Activated CD8-positive, alpha-beta memory T cell treated with anti-CD3 and anti-CD28 coated beads for 48 hours (primary cell): ENCODE measurements around the gene RIN3.

Experiments used
- DNase-seq, 3 experiments: peaks; one replicate each; pipeline ENCODE4 v3.0.0-alpha.2; 2020; ENCODE audit warnings: low read depth in 2 of 3, low spot score in 2 of 3

The RIN3 gene

GRCh38 chr14:92486881-92487280 lies 26.7 kb upstream of the RIN3 start:
- no peak for DNase-seq

DNA sequence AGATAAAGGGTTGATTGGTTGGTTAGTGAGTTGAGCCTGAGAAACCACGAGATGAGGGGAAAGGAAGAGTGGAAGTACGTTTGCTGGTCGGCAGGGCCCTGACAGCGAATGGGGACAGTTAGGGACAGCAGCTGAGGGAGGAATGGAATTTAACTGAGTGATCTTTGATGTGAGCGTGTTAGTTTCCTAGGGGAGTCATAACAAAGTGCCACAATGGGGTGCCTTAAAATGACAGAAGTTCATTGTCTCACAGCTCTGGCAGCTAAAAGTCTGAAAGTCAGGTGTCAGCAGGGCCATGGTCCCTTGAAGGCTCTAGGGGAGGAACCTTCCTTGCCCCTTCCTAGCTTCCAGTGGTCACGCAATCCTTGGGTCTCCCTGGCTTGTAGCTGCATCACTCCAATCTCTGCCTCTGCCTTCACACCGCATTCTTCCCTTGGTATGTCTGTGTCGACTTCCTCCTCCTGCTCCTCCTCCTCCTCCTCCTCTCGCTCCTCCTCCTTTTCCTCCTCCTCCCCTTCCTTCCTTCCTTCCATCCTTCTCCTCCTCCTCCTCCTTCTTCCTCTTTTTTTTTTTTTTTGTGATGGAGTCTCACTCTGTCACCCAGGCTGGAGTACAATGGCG lies 26.0 kb upstream of the RIN3 start:
- DNase-seq, result no peak

DNA sequence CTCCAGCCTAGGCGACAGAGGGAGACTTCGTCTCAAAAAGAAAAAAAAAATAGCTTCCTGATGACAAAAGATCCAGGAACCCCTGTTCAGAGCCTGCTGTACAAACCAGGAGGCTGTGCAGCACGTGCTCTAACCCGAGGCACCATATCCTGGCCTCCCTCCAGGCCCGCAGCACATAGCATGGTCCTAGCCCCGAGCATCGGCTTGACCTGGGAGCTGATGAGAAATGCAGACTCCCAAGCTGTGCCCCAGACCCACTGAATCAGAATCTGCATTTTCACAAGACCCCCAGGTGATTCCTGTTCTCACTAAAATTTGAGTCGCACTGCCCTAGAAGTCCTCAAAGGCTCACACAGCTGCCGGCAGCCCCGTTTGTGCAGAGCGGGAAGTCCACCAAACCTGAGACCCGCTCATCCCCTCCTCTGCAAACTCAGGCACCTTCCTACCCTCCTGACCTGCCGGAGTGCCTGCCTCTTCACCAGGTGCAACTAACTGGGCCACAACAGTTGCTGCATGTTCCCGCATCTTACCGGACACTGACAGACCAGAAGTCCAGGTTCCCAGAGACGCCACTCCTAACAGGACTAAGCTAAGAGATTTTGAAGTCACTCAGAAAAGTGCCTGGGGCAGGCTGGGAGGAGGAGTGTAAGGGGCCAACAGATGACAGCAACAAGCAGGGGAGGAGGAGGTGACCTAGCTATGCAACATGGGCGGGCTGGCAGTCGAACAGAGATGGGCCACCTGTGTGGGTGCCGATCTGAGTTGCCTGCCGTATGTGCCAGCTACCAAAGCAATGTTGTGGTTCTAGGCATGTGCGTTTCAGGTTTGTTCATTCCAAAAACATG lies 24.0 kb upstream of the RIN3 start:
- no peak for DNase-seq

- no peak for DNase-seq
Observed at GRCh38 chr14:92490239-92490959, 23.2 kb upstream of the RIN3 start.

- DNase-seq, result no peak
Observed at GRCh38 chr14:92491782-92492181, 21.8 kb upstream of the RIN3 start.

GRCh38 chr14:92492258-92492657 lies 21.3 kb upstream of the RIN3 start:
- DNase-seq, result no peak

DNA sequence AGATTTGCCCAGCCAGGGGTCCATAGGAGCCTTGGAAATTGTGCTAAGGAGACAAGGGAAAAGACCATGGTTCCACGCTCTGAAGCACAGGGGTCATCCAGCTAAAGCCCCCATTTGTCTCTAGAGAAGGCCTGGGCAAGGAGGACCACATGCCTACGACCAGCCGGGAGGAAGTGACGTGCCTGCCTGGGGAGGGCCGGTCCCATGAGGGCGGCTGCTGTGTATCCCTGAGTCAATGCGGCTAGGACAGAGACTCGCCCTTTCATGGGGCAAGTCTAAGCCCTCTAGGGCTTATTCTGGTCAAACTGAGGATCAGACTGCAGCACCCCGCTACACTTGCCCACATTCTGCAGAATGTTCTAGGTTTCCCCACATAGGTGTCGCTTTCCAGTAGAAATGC lies 20.6 kb upstream of the RIN3 start:
- DNase-seq, result no peak

DNA sequence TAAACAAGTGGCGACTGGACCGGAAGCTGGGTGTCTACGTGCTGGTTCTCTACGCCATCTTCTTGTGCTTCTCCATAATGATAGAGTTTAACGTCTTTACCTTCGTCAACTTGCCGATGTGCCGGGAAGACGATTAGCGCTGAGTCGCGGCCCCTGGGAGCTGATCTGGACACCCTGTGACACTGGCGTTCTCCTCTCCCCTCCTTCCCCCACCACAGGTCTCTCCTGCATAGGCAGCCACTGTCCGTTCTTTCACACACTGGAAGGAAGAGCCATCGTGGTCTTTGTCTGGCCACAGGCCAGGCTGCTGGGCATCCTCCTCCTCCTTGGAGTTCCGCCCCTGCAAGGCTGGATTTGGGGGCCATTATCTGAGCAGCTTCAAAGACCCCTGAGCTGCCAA lies 20.1 kb upstream of the RIN3 start:
- no peak for DNase-seq

- no peak for DNase-seq
Observed at GRCh38 chr14:92494512-92494911, 19.1 kb upstream of the RIN3 start.

GRCh38 chr14:92495027-92495426 lies 18.6 kb upstream of the RIN3 start:
- DNase-seq, result no peak

GRCh38 chr14:92496191-92496857 lies 17.3 kb upstream of the RIN3 start:
- no peak for DNase-seq

GRCh38 chr14:92497391-92497790 lies 16.2 kb upstream of the RIN3 start:
- DNase-seq, result no peak

GRCh38 chr14:92499234-92499633 lies 14.3 kb upstream of the RIN3 start:
- DNase-seq, result no peak

DNA sequence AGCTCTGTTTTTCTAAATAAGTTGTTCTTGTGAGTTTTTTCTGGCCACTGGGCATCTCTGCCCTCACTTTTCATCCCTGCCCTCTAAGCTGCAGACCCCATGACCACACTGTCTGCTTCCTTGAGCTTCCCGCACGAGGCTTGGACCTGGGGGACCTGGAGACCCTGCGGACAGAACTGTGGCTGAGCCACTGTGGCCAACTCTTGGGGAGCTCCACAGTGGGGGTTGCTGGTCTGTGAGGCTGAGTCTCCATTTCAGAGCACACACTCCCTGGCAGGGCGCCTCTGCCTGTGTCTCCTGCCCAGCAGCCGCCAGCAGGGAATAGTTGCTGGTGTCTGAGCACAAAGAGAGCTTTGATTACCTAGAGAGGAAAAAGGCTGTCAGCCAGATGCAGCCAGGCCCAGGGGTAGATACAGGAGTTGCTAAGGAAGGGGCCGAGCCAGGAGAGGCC lies 13.1 kb upstream of the RIN3 start:
- no peak for DNase-seq

- DNase-seq, result no peak
Observed at GRCh38 chr14:92501891-92502351, 11.7 kb upstream of the RIN3 start.

GRCh38 chr14:92502541-92503286 lies 10.9 kb upstream of the RIN3 start:
- no peak for DNase-seq

DNA sequence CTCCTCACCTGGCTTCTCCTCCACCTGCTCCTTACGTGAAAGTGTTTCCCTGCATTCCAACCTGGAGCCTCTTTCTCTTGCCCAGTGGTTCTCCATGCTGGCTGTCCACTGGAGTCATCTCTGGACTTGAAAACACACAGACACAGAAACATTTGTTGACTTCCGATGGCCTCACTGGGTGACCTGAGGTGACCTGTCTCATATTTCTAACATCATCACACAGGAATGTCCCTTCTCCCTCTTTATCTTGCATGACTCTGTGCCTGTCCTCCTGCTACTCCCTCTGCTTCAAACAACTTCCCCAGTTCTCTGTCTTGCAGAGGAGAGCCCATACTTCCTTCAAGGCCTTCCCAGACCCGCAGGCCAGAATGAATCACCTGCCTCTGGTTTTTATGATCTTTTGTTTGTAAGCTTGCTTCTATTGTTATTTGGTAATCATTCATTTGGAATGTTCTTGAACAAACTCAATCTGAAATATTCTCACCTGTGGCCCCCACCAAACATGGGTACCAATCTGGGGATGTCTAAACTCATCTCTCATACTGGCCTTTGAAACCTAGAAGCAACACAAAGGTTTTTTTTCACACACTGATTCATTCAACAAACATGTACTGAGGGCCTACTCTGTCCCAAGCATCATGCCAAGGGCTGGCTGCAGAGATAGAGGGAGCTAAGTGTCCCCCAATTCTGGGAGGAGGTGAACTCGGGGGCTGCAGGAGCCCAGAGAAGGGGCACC lies 9.7 kb upstream of the RIN3 start:
- DNase-seq, result no peak

- no peak for DNase-seq
Observed at GRCh38 chr14:92505826-92506225, 7.8 kb upstream of the RIN3 start.

- DNase-seq, result no peak
Observed at GRCh38 chr14:92506231-92506630, 7.3 kb upstream of the RIN3 start.

GRCh38 chr14:92507174-92507768 lies 6.3 kb upstream of the RIN3 start:
- no peak for DNase-seq
